NCI-H2107 treated with DMSO at 0.1 percent for 48 hours (cell line): ENCODE measurements around the gene GAPDHS.

Experiments
- DNase-seq: peaks from one replicate; lab custom pipeline; 2025; ENCODE audit not compliant: unreplicated experiment; lab: John Stamatoyannopoulos, UW

The GAPDHS gene

DNA sequence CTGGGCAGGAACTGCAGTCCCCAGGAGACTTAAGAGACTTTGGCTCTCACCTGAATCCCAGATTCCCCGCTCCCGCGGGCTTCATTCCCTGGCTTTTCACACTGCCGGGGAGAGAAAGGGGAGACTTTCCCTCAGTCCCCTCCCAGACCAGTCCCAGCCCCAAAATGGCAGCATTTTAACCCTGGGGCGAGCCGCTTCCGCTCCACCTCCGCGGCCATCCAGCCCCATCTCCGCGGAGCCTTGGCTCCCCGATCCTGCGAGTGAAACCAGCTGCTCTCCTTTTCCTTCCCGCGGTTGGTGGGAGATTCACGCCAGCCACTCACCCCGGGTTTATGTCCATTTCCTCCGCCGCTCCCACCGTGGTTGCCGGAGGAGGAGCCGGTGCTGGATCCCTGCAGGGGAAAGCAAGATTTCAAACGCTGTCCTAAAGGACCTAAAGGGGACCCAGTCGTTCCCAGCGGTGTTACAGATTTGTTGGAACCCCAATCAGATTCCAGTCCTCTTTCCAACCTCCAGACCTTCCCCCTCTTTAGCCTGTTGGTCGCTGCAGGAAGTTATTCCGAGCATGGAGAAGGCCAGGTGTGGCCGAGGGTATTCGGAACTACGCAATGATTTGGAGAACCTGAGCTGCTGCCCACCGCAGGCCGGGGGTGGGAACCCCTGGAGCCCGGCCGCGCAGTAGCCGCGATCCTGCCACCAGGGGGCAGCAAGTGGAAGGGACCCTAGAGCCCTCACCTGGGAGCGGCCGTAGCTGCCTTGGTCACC lies 23.2 kb upstream of the GAPDHS start:
- peak; percentile 19 for DNase-seq

DNA sequence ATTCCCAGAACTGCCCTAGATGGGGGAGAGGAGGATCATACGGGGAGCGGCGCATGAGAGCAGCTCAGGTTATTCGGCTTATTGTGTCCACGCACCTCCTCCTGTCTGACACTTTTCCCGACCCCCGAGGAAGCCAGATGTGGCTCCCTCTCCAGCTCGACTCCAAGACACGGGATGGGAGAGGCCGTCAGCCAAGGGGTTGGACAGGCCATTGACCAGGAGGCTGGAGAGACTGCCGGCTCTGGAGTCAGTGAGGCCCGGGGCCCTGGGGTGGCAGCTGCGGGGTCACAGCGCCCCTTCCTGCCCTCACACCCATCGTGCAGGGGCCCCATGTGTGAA lies 22.7 kb upstream of the GAPDHS start:
- DNase-seq: no peak

DNA sequence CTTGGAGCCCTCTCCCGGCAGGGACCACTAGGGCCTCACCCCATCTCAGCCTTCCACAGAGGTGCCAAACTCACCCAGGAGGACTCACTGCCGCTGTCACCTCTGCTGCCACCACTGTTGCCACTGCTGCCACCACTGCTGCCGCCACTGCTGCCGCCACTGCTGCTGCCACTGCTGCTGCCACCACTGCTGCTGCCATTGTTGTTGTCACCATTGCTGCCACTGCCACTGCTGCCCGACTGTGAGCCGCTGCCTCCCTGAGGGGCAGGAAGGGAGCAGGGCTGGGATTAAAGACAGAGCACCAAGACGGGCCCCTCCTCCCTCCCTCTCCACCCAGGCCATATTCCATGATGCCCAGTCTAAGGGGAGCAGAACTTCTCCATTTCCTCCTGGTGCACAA lies 21.9 kb upstream of the GAPDHS start:
- no peak for DNase-seq

DNA sequence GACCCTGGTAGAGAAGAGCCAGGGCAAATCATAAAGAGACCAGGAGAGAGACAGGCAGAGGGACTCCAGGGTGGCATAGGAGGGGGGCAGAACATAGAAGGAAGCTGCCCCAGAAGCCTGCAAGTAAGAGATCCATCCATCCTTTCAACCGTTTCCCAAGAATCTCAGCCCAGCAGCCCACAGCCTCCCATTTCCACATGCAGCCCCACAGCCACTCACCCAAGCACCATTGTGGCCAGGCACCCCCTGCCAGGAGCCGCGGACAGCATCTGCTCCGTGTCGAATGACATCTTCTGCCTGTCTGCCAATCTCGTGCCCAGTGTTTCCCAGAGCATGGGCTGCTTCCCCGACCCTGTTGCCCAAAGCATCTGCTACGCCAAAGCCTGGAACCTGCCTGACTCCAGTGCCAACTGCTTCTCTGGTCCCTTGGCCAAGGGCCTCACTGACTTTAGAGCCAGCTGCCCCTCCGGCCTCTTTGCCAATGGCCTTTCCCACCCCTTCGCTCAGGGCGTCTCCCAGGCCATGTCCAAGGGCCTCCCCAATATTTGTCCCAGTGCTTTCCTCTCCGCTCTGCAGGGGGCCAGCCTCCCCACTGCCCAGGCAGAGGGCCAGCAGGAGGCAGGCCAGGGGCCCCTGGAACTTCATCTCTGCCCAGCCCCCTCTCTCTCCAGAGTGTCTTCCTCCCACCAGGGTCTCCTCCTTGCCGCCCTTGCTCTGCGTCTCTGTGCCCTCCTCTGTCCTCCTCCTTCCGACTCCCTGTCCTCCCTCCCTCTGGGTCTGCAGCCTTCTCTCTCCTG lies 20.2 kb upstream of the GAPDHS start:
- DNase-seq: no peak

- no peak for DNase-seq
These were observed 19.5 kb upstream of the GAPDHS start, which contains the start of gene DMKN for GRCh38 chr19:35513628-35514281. Gene DMKN (minus strand): TSS chr19:35513649. CDS start chr19:35513475, 174 bp downstream.

DNA sequence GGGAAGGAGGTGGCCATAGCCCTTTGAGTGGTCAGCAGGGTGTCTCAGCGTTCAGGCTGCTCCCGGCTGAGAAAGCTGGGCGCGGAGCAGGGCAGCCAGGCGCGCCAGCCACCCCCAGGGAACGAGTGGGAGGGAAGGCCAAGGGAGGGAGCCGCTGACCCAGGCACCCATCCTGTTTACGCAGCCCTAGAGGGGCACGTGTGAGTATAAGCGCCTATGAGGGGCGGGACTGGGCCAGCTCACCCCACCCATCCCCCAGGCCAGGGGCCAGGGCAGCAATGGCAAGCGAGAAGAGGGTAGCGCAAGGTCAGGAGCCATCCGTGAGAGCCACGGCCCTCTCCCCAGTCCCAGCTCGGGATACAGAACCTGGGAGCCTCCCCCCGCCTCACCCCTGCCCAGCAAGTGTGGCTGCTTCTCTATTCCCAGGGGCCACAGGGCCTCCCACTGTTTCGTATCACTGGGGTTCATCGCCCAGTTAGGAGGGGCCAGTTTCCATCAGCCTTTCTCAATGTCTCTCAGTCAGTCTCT lies 18.9 kb upstream of the GAPDHS start:
- DNase-seq: no peak

- no peak for DNase-seq
These were observed 16.9 kb upstream of the GAPDHS start for GRCh38 chr19:35516310-35516709.

DNA sequence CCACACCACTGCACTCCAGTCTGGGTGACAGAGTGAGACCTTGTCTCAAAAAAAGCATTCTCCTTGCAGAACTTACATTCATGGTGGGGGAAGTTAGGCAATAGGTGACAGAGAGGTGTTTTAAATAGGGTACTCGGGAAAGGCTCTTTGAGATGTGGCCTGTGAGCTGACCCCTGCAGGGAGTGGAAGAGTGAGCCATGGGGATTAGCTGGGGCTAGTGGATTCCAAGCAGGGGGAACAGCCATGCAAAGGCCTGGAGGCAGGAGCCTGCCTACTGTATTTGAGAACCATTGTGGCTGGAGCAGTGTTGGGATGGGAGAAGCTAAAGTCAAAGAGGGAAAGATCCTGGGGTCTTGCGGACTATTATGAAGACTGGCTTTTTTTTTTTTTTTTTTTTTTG lies 15.9 kb upstream of the GAPDHS start:
- no peak for DNase-seq

DNA sequence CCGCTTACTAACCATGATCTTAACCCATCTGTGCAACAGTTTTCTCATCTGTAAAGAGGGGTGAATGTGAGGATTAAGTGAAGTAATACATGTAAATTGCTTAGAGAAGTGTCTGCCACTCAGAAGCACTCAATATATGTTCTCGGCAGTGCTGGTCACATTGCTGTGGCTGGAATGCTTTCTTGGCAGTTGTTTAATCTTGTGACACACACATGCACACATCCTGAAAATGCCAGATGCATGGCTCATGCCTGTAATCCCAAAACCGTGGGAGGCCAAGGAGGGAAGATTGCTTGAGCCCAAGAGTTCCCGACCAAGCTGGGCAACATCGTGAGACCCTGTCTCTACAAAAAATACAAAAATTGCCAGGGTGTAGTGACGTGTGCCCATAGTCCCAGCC lies 14.9 kb upstream of the GAPDHS start:
- DNase-seq: no peak

DNA sequence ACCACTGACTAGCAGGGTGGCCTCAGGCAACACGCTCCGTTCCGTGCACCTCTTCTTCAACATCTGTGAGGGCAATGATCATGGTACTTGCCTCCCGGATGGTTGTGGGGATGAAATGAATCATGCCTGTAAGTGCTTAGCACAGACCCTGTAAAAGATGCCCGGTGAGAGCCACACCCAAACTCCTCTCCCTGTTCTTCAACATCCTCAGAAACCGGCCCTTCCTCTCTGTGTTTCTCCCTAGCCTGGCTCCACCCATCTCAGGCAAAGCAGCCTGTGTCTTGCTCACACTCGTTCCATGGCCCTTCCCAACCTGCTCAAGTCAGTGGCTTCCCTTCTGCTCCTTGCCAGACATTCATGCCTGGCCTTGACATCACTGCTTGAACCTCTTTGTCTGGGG lies 14.0 kb upstream of the GAPDHS start:
- no peak for DNase-seq

GRCh38 chr19:35521124-35521743 lies 12.0 kb upstream of the GAPDHS start:
- DNase-seq: no peak

GRCh38 chr19:35522745-35523327 lies 10.4 kb upstream of the GAPDHS start:
- no peak for DNase-seq

DNA sequence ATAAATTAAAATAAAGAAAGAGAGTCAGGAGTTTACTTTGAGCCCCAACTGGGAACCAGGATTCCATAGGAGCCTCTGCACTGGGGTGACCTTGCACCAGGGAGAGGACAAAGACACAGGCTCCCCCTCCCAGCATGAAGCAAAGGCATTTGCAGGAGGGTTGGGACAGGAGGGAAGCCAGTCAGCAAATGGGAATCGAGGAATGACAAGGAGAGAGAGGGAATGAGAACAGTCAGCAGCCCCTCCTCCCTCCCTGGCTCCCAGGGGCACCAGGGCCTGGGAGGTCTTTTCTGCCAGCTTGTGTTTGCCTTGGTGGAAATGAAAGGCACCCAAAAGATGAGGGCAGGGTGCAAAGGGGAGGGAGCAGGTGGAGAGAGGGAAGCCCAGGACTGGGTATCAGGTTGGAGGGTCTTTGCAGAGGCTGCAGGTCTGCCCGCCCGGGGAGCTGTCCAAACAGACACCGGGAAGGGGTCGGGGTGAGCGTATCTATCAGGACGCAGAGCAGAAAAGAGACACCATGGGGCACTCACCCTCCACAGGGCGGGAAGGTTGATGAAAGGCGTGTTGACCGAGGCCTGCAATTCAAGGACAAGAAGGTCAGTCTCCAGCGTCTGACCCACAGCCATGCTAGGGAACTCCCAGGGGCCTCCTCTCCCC lies 8.9 kb upstream of the GAPDHS start:
- no peak for DNase-seq

- DNase-seq: no peak
These were observed 7.4 kb upstream of the GAPDHS start for GRCh38 chr19:35525873-35526272.

DNA sequence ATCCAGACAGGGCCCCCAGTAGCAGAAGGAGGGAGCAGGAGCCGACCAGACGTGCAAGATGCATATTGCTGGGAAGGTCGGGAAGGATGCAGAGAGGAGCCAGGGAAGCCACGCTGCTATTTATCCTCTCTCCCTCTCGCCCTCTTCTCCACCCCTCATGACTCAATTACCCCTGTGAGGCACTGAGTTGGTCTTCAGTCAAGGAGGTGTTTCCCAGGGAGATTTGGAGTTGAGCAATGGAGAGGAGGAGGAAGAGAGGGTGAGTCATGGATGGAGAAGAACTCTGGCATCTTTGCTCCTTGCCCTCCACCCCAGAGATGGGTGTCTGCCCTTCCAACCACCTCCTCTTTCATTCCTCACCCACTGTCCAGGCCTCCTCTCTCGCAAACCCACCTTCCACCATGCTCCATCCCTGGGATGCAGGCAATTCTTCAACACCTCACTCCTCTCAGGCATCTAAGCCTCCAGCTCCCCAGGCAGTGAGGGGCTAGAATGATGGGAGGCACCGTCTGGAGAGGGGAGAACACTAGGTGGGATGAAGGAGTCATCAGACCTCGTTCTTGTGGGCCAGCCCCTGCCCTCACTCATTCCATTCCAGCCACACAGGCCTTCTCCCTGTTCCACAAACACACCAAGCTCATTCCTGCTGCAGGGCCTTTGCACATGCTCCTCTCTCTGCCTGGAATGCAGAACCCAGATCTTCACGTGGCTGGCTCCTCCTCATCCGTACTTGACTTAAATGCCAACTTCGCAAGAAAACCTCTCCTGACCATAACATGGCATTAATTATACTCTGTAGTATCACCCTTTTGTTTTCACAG lies 4.8 kb upstream of the GAPDHS start, which contains the start of gene SBSN:
SBSN (minus strand) TSS at position 94 of the 821 bp plus-strand sequence; CDS start at position 64, 30 bp downstream.
- no peak for DNase-seq

DNA sequence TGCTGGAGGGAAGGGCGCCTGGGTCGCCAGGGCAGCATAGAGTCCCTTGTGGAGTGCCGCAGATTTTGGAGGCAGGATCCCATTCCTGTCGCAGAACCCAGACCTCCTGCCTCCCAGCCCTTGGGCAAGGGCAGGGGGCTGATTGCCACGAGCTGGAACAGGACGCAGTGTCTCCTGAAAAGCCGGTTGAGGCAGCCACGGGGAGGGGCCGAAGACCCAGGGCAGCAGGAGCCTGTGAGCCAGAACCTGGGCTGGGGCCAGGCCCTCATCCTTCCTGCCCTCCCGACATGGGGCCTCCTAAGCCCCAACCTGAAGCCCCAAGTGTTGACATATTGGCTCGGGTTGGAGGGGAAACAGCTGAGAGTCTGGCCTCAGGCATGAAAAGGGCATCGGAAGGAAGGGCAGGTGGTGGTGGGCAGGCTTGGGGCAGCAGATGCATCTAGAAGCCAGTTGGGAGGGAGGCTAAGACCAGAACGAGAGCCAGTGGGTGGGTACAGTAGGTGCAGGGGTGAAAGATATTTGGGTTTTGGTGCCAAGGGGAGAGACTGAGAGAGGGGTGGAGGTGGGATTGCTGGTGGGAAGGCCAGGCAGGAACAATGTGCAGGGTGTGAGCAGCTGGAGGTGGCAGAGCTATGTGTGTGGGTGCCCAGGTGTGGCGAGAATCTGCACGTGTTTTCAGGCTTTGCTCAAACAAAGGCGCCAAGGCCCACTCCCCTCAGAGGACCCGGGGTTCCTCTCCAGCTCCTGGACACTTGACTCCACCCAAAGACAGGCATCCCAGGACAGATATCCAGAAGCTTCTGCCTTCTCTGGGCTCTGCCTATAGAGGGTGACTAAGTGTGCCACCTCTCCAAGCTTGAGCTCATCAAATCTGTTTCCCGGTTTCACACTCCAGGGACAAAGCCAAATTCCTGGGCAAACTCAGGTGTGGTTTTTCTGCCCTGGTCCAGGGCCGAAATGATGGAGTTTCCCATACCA lies 3.7 kb upstream of the GAPDHS start:
- DNase-seq: no peak

DNA sequence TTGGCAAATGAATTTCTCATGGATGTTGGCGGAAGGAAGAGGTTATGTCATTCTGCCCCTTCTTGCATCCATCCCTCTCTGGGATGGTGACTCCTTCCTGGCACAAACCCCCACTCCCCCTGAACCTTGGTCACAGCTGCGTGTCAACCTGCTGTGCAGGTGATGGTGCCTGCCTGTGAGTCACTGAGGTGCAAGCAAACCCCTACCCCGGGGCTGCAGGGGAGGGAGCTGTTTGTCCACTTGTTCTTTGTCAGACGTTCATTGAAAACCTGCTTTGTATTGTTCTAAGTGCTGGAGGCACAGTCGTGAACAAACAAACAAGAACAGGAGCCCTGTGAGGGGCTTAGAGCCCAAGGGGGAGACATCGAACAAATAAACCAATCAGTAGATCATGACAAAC lies 2.0 kb upstream of the GAPDHS start:
- no peak for DNase-seq

- no peak for DNase-seq
These were observed 651 bp downstream of the GAPDHS start for GRCh38 chr19:35533822-35534392.
